GM19025 (cell line): ENCODE results near the gene KCTD21.

Experiments
- ATAC-seq: cut with Tn5 transposase; IDR thresholded peaks from one replicate; pipeline ENCODE4 v1.9.1; 2021; ENCODE audit warnings: mild to moderate bottlenecking, low read depth, moderate library complexity; ENCODE audit not compliant: unreplicated experiment

KCTD21 gene

GRCh38 chr11:78219493-78220217 is 31.2 kb upstream of the KCTD21 start:
- no peak for ATAC-seq

- ATAC-seq: no peak
These were observed 30.5 kb upstream of the KCTD21 start for GRCh38 chr11:78218707-78219492.

- no peak for ATAC-seq
These were observed 29.5 kb upstream of the KCTD21 start for GRCh38 chr11:78217650-78218541.

- ATAC-seq: no peak
These were observed 28.3 kb upstream of the KCTD21 start for GRCh38 chr11:78216571-78217287.

- ATAC-seq: no peak
These were observed 27.6 kb upstream of the KCTD21 start for GRCh38 chr11:78216021-78216420.

- no peak for ATAC-seq
These were observed 26.1 kb upstream of the KCTD21 start for GRCh38 chr11:78214331-78215194.

GRCh38 chr11:78213526-78214330 is 25.3 kb upstream of the KCTD21 start:
- no peak for ATAC-seq

GRCh38 chr11:78212586-78213371 is 24.4 kb upstream of the KCTD21 start:
- no peak for ATAC-seq

GRCh38 chr11:78211565-78211964 is 23.1 kb upstream of the KCTD21 start:
- ATAC-seq: no peak

- ATAC-seq: no peak
These were observed 21.7 kb upstream of the KCTD21 start for GRCh38 chr11:78210000-78210608.

- no peak for ATAC-seq
These were observed 21.1 kb upstream of the KCTD21 start for GRCh38 chr11:78209478-78209877.

- ATAC-seq: no peak
These were observed 20.1 kb upstream of the KCTD21 start for GRCh38 chr11:78208257-78209165.

GRCh38 chr11:78207532-78208256 is 19.3 kb upstream of the KCTD21 start:
- no peak for ATAC-seq

- ATAC-seq: no peak
These were observed 17.3 kb upstream of the KCTD21 start for GRCh38 chr11:78205691-78206090.

GRCh38 chr11:78205256-78205655 is 16.8 kb upstream of the KCTD21 start:
- ATAC-seq: no peak

GRCh38 chr11:78203184-78203583 is 14.8 kb upstream of the KCTD21 start:
- no peak for ATAC-seq
